ENCODE data around the gene NLRP3. TPM values are rescaled to one million over a fixed set of nuclear protein-coding genes. Genes with fewer than 3 reads are reported as not detected.

Gene NLRP3
- total and polyA plus RNA-seq, 10 of the 15 experiments (the other 5 are each of a cell fraction or from before 2014, with no cell fraction given) = 1.8 to 10.4 (median 5.0) TPM

DNA sequence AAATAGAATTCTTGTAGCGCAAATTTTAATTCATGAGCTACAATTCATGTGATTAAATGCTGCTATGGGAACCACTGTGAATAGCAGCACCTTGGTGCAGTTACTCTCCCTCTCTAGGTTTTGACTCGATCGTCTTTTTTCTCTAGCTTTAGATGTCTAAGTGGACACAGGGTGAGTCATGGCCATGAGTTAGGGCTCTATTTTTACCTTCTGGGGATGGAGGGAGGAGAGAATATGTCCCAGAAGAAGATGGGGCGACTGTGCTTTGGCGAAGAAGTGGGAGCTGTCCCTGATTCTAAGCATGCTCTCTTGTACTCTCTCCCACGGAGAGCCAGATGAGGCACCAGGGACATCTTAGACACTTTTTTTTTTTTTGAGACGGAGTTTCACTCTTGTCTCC, 43.5 kb downstream of the NLRP3 start:
- DNase-seq (ENCODE audit: low read depth, low spot score) (no peak), ATAC-seq (no peak), FAIRE-seq (no peak)
- no peaks in the 10 kb centered on the region for H3K36me3 ChIP-seq (ENCODE audit: control insufficient read depth in 2 of 2, insufficient read depth in 2 of 2, low read length in 1 of 2)
- H3K9me3 ChIP-seq (replicated peaks; ENCODE audit: control insufficient read depth, insufficient read depth, low read length) = no peaks in the 10 kb centered on the region; the same call in 2 of the 3 replicates
- POLR2A ChIA-PET = interaction anchor here (0.6 kb wide), 1 partner anchor 14 kb away, joined by 3 read pairs; no protein-coding TSS in a partner anchor
- TF ChIP-seq SPI1 (IDR thresholded peaks at IDR 0.05; ENCODE audit: borderline replicate concordance, insufficient read depth, low read depth, low read length) = no peak
- TF ChIP-seq PML (IDR thresholded peaks at IDR 0.05; ENCODE audit: low read length) = no peak
- TF ChIP-seq SMAD1 (IDR thresholded peaks at IDR 0.05; ENCODE audit: low read depth, partially characterized antibody) = no peak
- no peak for TF ChIP-seq FOS (IDR thresholded peaks at IDR 0.05; ENCODE audit: borderline replicate concordance, extremely low read depth, insufficient read length)
- no peak for TF ChIP-seq HDGF (IDR thresholded peaks at IDR 0.05)
- TF ChIP-seq SP1 (IDR thresholded peaks at IDR 0.05; ENCODE audit: low read depth, low read length) = no peak
- TF ChIP-seq, protein P1, sequence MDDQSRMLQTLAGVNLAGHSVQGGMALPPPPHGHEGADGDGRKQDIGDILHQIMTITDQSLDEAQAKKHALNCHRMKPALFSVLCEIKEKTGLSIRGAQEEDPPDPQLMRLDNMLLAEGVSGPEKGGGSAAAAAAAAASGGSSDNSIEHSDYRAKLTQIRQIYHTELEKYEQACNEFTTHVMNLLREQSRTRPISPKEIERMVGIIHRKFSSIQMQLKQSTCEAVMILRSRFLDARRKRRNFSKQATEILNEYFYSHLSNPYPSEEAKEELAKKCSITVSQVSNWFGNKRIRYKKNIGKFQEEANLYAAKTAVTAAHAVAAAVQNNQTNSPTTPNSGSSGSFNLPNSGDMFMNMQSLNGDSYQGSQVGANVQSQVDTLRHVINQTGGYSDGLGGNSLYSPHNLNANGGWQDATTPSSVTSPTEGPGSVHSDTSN (IDR thresholded peaks at IDR 0.05; ENCODE audit: insufficient replicate concordance, low read depth, low read length) = no peak
- no peak for TF ChIP-seq CHD1 (IDR thresholded peaks at IDR 0.05; ENCODE audit: low read depth, low read length)
- no peak for TF ChIP-seq EP300 (IDR thresholded peaks at IDR 0.05; ENCODE audit: borderline replicate concordance in 1 of 2, control insufficient read depth in 1 of 2, low read depth in 2 of 2, low read length in 2 of 2)
- no peak for TF ChIP-seq NRF1 (conservative IDR thresholded peaks at IDR 0.05; ENCODE audit: low read depth, low read length)
- no peak for TF ChIP-seq JUNB (IDR thresholded peaks at IDR 0.05)
- TF ChIP-seq BHLHE40 (IDR thresholded peaks at IDR 0.05; ENCODE audit: borderline replicate concordance in 1 of 2, low read depth in 2 of 2, low read length in 1 of 2) = no peak
- TF ChIP-seq ESRRA (IDR thresholded peaks at IDR 0.05; ENCODE audit: low read length) = no peak
- no peak for TF ChIP-seq CHD2 (IDR thresholded peaks at IDR 0.05; ENCODE audit: borderline replicate concordance, low read depth, low read length)
- no peak for TF ChIP-seq ZNF384 (IDR thresholded peaks at IDR 0.05; ENCODE audit: borderline replicate concordance, low read depth, low read length)
- TF ChIP-seq, protein P2, sequence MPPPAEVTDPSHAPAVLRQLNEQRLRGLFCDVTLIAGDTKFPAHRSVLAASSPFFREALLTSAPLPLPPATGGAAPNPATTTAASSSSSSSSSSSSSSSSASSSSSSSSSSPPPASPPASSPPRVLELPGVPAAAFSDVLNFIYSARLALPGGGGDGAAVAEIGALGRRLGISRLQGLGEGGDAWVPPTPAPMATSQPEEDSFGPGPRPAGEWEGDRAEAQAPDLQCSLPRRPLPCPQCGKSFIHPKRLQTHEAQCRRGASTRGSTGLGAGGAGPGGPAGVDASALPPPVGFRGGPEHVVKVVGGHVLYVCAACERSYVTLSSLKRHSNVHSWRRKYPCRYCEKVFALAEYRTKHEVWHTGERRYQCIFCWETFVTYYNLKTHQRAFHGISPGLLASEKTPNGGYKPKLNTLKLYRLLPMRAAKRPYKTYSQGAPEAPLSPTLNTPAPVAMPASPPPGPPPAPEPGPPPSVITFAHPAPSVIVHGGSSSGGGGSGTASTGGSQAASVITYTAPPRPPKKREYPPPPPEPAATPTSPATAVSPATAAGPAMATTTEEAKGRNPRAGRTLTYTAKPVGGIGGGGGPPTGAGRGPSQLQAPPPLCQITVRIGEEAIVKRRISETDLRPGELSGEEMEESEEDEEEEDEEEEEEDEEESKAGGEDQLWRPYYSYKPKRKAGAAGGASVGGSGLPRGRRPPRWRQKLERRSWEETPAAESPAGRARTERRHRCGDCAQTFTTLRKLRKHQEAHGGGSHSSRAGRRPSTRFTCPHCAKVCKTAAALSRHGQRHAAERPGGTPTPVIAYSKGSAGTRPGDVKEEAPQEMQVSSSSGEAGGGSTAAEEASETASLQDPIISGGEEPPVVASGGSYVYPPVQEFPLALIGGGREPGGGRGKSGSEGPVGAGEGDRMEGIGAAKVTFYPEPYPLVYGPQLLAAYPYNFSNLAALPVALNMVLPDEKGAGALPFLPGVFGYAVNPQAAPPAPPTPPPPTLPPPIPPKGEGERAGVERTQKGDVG (CRISPR knock-in tag; IDR thresholded peaks at IDR 0.05) = no peak
- H2AFZ ChIP-seq (ENCODE audit: control insufficient read depth, low read depth, low read length) = no peak overlapping the region
- CTCF ChIA-PET = interaction anchor here (0.9 to 1.1 kb wide), 4 partner anchors 8 to 87 kb away, joined by 3 read pairs; no protein-coding TSS in a partner anchor
- no peak overlapping the region for H3K9ac ChIP-seq (ENCODE audit: control insufficient read depth, insufficient read depth, low read length)
- H3K27me3 ChIP-seq (replicated peaks in 1 of 2; ENCODE audit: control insufficient read depth in 2 of 2, insufficient read depth in 2 of 2, low read length in 1 of 2) = peaks cover 0 to 2% of the 10 kb centered on the region in 2 experiments; a peak in 1 of 4 replicates
- BruUV-seq (replicated peaks) = no TSS peak
- RAD21 ChIA-PET (ENCODE audit: unreplicated experiment) = no interaction called here
- SMC1A ChIA-PET (ENCODE audit: uncharacterized antibody, unreplicated experiment) = interaction anchor here (1.2 kb wide), 1 partner anchor 11 kb away, joined by 5 read pairs; no protein-coding TSS in a partner anchor
- in situ Hi-C loops (cut with MboI) = no loop called here
- no peak overlapping the region for H3K27ac ChIP-seq (ENCODE audit: control insufficient read depth, insufficient read depth)
- H3K4me1 ChIP-seq (ENCODE audit: control insufficient read depth, insufficient read depth, low read length) = no peaks in the 10 kb centered on the region
- intact Hi-C loops (cut with micrococcal nuclease; ENCODE audit: unreplicated experiment) = no loop called here
- H4K20me1 ChIP-seq (ENCODE audit: control insufficient read depth, insufficient read depth) = no peaks in the 10 kb centered on the region
- no peak overlapping the region for H3K4me2 ChIP-seq (ENCODE audit: control insufficient read depth, insufficient read depth)
- WGBS (ENCODE audit: insufficient coverage, insufficient replicate concordance, low lambda C conversion rate, missing lambda C conversion rate) = 56% methylated on average over 7 of the region's 7 CpGs
- H3K79me2 ChIP-seq (ENCODE audit: control insufficient read depth, insufficient read depth, low read length) = no peaks in the 10 kb centered on the region
- H3K4me3 ChIP-seq = no peak overlapping the region
